Trophoblast cell (in vitro differentiated cells and primary cell): Measurements from ENCODE around the gene GOLGA3.
A peak's percentile ranks its signal among the peaks of the same experiment; 100 is the strongest.
"Not testable (repeated sequence)": the region's sequence is repeated elsewhere in the genome, so short reads cannot be mapped to it uniquely, and the experiment has no call there.

ENCODE experiments used
- DNase-seq, 2 donors: peaks; one replicate each; pipeline ENCODE4 v3.0.0-alpha.2; 2016
- H2AFZ ChIP-seq: 2 replicates; pipeline ENCODE4 v1.6.1; 2013; ENCODE audit warnings: low read length, moderate library complexity, mild to moderate bottlenecking; ENCODE audit not compliant: insufficient read depth, poor library complexity
- H2AK5ac ChIP-seq: 2 replicates; pipeline ENCODE4 v1.6.1; 2013; ENCODE audit warnings: mild to moderate bottlenecking, low read length
- H2BK120ac ChIP-seq: 2 replicates; pipeline ENCODE4 v1.6.1; 2013; ENCODE audit warnings: low read length, mild to moderate bottlenecking, moderate library complexity; ENCODE audit not compliant: insufficient read depth, poor library complexity
- H2BK12ac ChIP-seq: 2 replicates; pipeline ENCODE4 v1.6.1; 2013; ENCODE audit warnings: mild to moderate bottlenecking, low read length, moderate library complexity
- H2BK5ac ChIP-seq: 2 replicates; pipeline ENCODE4 v1.6.1; 2013; ENCODE audit warnings: low read length, low read depth, moderate library complexity, mild to moderate bottlenecking; ENCODE audit not compliant: poor library complexity
- H3K14ac ChIP-seq: 2 replicates; pipeline ENCODE4 v1.6.1; 2013; ENCODE audit warnings: mild to moderate bottlenecking, low read length
- H3K18ac ChIP-seq: 2 replicates; pipeline ENCODE4 v1.6.1; 2013; ENCODE audit warnings: mild to moderate bottlenecking, low read length
- H3K23ac ChIP-seq: 2 replicates; pipeline ENCODE4 v1.6.1; 2013; ENCODE audit warnings: low read length
- H3K27ac ChIP-seq: 2 replicates; pipeline ENCODE4 v1.5.1; 2013; ENCODE audit warnings: low read depth, mild to moderate bottlenecking, inconsistent platforms, low read length, moderate library complexity
- H3K27me3 ChIP-seq: 2 replicates; pipeline ENCODE4 v1.6.1; 2013; ENCODE audit warnings: inconsistent platforms, mild to moderate bottlenecking, low read length, moderate library complexity; ENCODE audit not compliant: insufficient read depth
- H3K36me3 ChIP-seq, 2 experiments: 1 replicate in 1 of 2; 2 replicates in 1 of 2; pipeline ENCODE4 v1.6.1; 2013; ENCODE audit warnings: low read length in 2 of 2, mild to moderate bottlenecking in 2 of 2, moderate library complexity in 1 of 2; ENCODE audit not compliant: insufficient read depth in 2 of 2, control insufficient read depth in 1 of 2
- H3K4ac ChIP-seq: 2 replicates; pipeline ENCODE4 v1.6.1; 2013; ENCODE audit warnings: low read depth, mild to moderate bottlenecking, low read length, moderate library complexity
- H3K4me1 ChIP-seq, 2 experiments: 1 replicate in 1 of 2; 2 replicates in 1 of 2; pipeline ENCODE4 v1.6.1; 2013; ENCODE audit warnings: low read length in 2 of 2, mild to moderate bottlenecking in 2 of 2, moderate library complexity in 1 of 2; ENCODE audit not compliant: insufficient read depth in 2 of 2, control insufficient read depth in 1 of 2
- H3K4me2 ChIP-seq: 2 replicates; pipeline ENCODE4 v1.6.1; 2013; ENCODE audit warnings: inconsistent platforms, mild to moderate bottlenecking, low read length, moderate library complexity
- H3K4me3 ChIP-seq: 2 replicates; pipeline ENCODE4 v1.5.1; 2013; ENCODE audit warnings: mild to moderate bottlenecking, low read depth, low read length, inconsistent platforms
- H3K79me1 ChIP-seq: one replicate; pipeline ENCODE4 v1.6.1; 2013; ENCODE audit warnings: low read length
- H3K79me2 ChIP-seq: 2 replicates; pipeline ENCODE4 v1.6.1; 2013; ENCODE audit warnings: low read length, mild to moderate bottlenecking; ENCODE audit not compliant: control insufficient read depth, insufficient read depth, poor library complexity
- H3K9ac ChIP-seq: 2 replicates; pipeline ENCODE4 v1.6.1; 2013; ENCODE audit warnings: mild to moderate bottlenecking, low read length
- H3K9me3 ChIP-seq: 2 replicates; pipeline ENCODE4 v1.6.1; 2013; ENCODE audit warnings: low read depth, mild to moderate bottlenecking, control low read depth, inconsistent platforms, low read length; ENCODE audit not compliant: insufficient read depth
- H4K12ac ChIP-seq: 2 replicates; pipeline ENCODE4 v1.6.1; 2013; ENCODE audit warnings: low read depth, mild to moderate bottlenecking, low read length, moderate library complexity
- H4K8ac ChIP-seq: 2 replicates; pipeline ENCODE4 v1.6.1; 2013; ENCODE audit warnings: low read depth, mild to moderate bottlenecking, low read length, moderate library complexity
- H4K91ac ChIP-seq: one replicate; pipeline ENCODE4 v1.6.1; 2013; ENCODE audit warnings: low read depth, mild to moderate bottlenecking, low read length, moderate library complexity
- WGBS: extraction: QIAGEN DNeasy Blood & Tissue Kit; methylation state at CpG from one replicate; pipeline ENCODE4 v1.1.7; 2013; ENCODE audit warnings: missing lambda C conversion rate; ENCODE audit not compliant: insufficient read length, insufficient coverage; ENCODE audit errors: extremely low coverage; 5-methylcytosine and 5-hydroxymethylcytosine counted together

The GOLGA3 gene

GRCh38 chr12:132836230-132836629 lies 7.6 kb upstream of the GOLGA3 start:
- H3K36me3 ChIP-seq: peaks cover 60 to 78% of the 10 kb centered on the region in 2 experiments
- not testable (repeated sequence) for H3K9ac ChIP-seq, H4K12ac ChIP-seq, H2BK12ac ChIP-seq, H3K14ac ChIP-seq, H3K4ac ChIP-seq, H3K23ac ChIP-seq, H4K91ac ChIP-seq, H3K18ac ChIP-seq, H3K79me1 ChIP-seq, H4K8ac ChIP-seq, H2AFZ ChIP-seq, H2BK5ac ChIP-seq, H3K4me1 ChIP-seq, H2AK5ac ChIP-seq, H2BK120ac ChIP-seq, H3K4me2 ChIP-seq, H3K27ac ChIP-seq, H3K27me3 ChIP-seq, DNase-seq, H3K4me3 ChIP-seq, H3K79me2 ChIP-seq
- WGBS: no CpG with 5 or more reads among the region's 30 CpGs
- peaks cover 12% of the 10 kb centered on the region for H3K9me3 ChIP-seq

- no peak overlapping the region for H3K27ac ChIP-seq
- H3K9ac ChIP-seq: peak overlapping the region; percentile 59
- no peak overlapping the region for H3K4me2 ChIP-seq
- no peaks in the 10 kb centered on the region for H3K27me3 ChIP-seq
- no peak overlapping the region for H2BK12ac ChIP-seq
- WGBS: no CpG with 5 or more reads among the region's 42 CpGs
- no peak overlapping the region for H2AK5ac ChIP-seq
- H2BK120ac ChIP-seq: no peak overlapping the region
- no peak overlapping the region for H3K23ac ChIP-seq
- H3K4me3 ChIP-seq: no peak overlapping the region
- H3K79me1 ChIP-seq: no peaks in the 10 kb centered on the region
- H2AFZ ChIP-seq: no peak overlapping the region
- H2BK5ac ChIP-seq: no peak overlapping the region
- no peak for DNase-seq
- no peak overlapping the region for H4K12ac ChIP-seq
- H4K91ac ChIP-seq: no peak overlapping the region
- no peak overlapping the region for H3K18ac ChIP-seq
- no peaks in the 10 kb centered on the region for H3K79me2 ChIP-seq
- H3K36me3 ChIP-seq: peaks cover 54 to 71% of the 10 kb centered on the region in 2 experiments
- H3K4me1 ChIP-seq: no peaks in the 10 kb centered on the region
- H3K9me3 ChIP-seq: peaks cover 10% of the 10 kb centered on the region
- H4K8ac ChIP-seq: no peak overlapping the region
- H3K4ac ChIP-seq: no peak overlapping the region
- H3K14ac ChIP-seq: no peak overlapping the region
Measured at GRCh38 chr12:132835076-132836025, 6.7 kb upstream of the GOLGA3 start.

GRCh38 chr12:132834181-132834711 lies 5.6 kb upstream of the GOLGA3 start:
- H3K27ac ChIP-seq: no peak overlapping the region
- H4K12ac ChIP-seq: no peak overlapping the region
- no peaks in the 10 kb centered on the region for H3K27me3 ChIP-seq
- peaks cover 45 to 62% of the 10 kb centered on the region in 2 experiments for H3K36me3 ChIP-seq
- no peak overlapping the region for H2BK5ac ChIP-seq
- H2BK12ac ChIP-seq: no peak overlapping the region
- H3K23ac ChIP-seq: peak overlapping the region; percentile 33
- H3K4me2 ChIP-seq: no peak overlapping the region
- H3K9ac ChIP-seq: peak overlapping the region; percentile 18
- no peak overlapping the region for H2BK120ac ChIP-seq
- H2AFZ ChIP-seq: no peak overlapping the region
- no peak for DNase-seq
- H2AK5ac ChIP-seq: no peak overlapping the region
- H3K9me3 ChIP-seq: peaks cover 5% of the 10 kb centered on the region
- H3K18ac ChIP-seq: no peak overlapping the region
- no peak overlapping the region for H4K8ac ChIP-seq
- no peaks in the 10 kb centered on the region for H3K4me1 ChIP-seq
- no CpG with 5 or more reads among the region's 5 CpGs for WGBS
- H3K79me2 ChIP-seq: no peaks in the 10 kb centered on the region
- no peaks in the 10 kb centered on the region for H3K79me1 ChIP-seq
- no peak overlapping the region for H3K4me3 ChIP-seq
- H4K91ac ChIP-seq: no peak overlapping the region
- H3K14ac ChIP-seq: no peak overlapping the region
- no peak overlapping the region for H3K4ac ChIP-seq

- WGBS: no CpG with 5 or more reads among the region's 8 CpGs
- peaks cover 5% of the 10 kb centered on the region for H3K79me1 ChIP-seq
Measured at GRCh38 chr12:132833341-132833740, 4.7 kb upstream of the GOLGA3 start.

More at GRCh38 chr12:132833341-132833740, 4.7 kb upstream of the GOLGA3 start:
- Histone ChIP-seq H3K36me3 (peaks cover 36 to 52% of the 10 kb centered on the region in 2 experiments), H3K4ac (no peak overlapping the region), H3K14ac (no peak overlapping the region), H3K4me1 (no peaks in the 10 kb centered on the region), H2BK120ac (no peak overlapping the region), H4K91ac (no peak overlapping the region), H3K27ac (no peak overlapping the region), H3K23ac (no peak overlapping the region), H3K4me3 (no peak overlapping the region), H3K9me3 (peaks cover 5% of the 10 kb centered on the region), H4K12ac (no peak overlapping the region), H2BK12ac (no peak overlapping the region), H2AK5ac (no peak overlapping the region), H3K4me2 (no peak overlapping the region), H3K18ac (no peak overlapping the region), H4K8ac (no peak overlapping the region), H2BK5ac (no peak overlapping the region), H3K27me3 (no peaks in the 10 kb centered on the region), H2AFZ (no peak overlapping the region), H3K9ac (no peak overlapping the region), H3K79me2 (peaks cover 5% of the 10 kb centered on the region)
- no peak for DNase-seq
